22Rv1 (cell line): ENCODE results near the gene ACSS2.

Experiments used
- ZFX ChIP-seq: fragments of 450-650 bp; IDR thresholded peaks from 2 replicates; pipeline ENCODE4 v1.6.1; 2017; ENCODE audit warnings: antibody characterized with exemption, borderline replicate concordance
- TF ChIP-seq, protein P1 (sequence below): fragments of 450-650 bp; IDR thresholded peaks from 2 replicates; pipeline ENCODE4 v1.5.1; 2017; ENCODE audit warnings: mild to moderate bottlenecking

DNA sequence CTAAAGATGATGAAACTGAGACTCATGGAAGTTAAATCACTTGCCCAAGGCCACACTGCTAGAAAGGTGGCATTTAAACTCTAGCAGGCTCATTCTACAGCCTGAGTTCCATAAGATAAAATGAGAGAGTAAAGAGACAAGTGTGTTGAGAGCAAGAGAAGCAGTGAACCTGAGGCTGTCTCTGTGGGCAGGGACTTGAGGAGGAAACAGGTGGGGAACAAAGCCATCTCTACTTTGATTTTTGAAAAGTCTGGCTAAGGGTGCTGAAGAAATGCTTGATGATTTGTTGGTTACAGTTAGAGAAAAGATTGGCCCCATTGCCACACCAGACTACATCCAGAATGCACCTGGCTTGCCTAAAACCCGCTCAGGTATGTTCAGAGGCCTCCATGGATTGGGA lies 50.2 kb downstream of the ACSS2 start:
- TF ChIP-seq, protein P1, sequence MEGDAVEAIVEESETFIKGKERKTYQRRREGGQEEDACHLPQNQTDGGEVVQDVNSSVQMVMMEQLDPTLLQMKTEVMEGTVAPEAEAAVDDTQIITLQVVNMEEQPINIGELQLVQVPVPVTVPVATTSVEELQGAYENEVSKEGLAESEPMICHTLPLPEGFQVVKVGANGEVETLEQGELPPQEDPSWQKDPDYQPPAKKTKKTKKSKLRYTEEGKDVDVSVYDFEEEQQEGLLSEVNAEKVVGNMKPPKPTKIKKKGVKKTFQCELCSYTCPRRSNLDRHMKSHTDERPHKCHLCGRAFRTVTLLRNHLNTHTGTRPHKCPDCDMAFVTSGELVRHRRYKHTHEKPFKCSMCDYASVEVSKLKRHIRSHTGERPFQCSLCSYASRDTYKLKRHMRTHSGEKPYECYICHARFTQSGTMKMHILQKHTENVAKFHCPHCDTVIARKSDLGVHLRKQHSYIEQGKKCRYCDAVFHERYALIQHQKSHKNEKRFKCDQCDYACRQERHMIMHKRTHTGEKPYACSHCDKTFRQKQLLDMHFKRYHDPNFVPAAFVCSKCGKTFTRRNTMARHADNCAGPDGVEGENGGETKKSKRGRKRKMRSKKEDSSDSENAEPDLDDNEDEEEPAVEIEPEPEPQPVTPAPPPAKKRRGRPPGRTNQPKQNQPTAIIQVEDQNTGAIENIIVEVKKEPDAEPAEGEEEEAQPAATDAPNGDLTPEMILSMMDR, result no peak
- no peak for TF ChIP-seq ZFX
